Astrocyte of the cerebellum (primary cell): ENCODE measurements around the gene CDH4.

Experiments used
- DNase-seq: peaks from one replicate; pipeline ENCODE4 v3.0.0-alpha.2; 2011; ENCODE audit warnings: low read depth
- H3K4me3 ChIP-seq: 2 replicates; pipeline ENCODE4 v1.5.1; 2011; ENCODE audit warnings: mild to moderate bottlenecking, low read depth, low read length, moderate library complexity
- CTCF ChIP-seq: IDR thresholded peaks from 2 replicates; pipeline ENCODE4 v1.5.1; 2012; ENCODE audit warnings: low read length, low read depth, moderate library complexity, mild to moderate bottlenecking; ENCODE audit errors: missing control alignments
- in situ Hi-C: cut with HindIII; loops from 2 replicates; pipeline ENCODE4 v1.10.0; 2017; ENCODE audit warnings: low sequenced_read_pairs

Gene CDH4

GRCh38 chr20:61543931-61544745 lies 292.1 kb downstream of the CDH4 start:
- no peak for TF ChIP-seq CTCF
- no peak overlapping the region for H3K4me3 ChIP-seq
- no peak for DNase-seq
- in situ Hi-C loops, result no loop called here

DNA sequence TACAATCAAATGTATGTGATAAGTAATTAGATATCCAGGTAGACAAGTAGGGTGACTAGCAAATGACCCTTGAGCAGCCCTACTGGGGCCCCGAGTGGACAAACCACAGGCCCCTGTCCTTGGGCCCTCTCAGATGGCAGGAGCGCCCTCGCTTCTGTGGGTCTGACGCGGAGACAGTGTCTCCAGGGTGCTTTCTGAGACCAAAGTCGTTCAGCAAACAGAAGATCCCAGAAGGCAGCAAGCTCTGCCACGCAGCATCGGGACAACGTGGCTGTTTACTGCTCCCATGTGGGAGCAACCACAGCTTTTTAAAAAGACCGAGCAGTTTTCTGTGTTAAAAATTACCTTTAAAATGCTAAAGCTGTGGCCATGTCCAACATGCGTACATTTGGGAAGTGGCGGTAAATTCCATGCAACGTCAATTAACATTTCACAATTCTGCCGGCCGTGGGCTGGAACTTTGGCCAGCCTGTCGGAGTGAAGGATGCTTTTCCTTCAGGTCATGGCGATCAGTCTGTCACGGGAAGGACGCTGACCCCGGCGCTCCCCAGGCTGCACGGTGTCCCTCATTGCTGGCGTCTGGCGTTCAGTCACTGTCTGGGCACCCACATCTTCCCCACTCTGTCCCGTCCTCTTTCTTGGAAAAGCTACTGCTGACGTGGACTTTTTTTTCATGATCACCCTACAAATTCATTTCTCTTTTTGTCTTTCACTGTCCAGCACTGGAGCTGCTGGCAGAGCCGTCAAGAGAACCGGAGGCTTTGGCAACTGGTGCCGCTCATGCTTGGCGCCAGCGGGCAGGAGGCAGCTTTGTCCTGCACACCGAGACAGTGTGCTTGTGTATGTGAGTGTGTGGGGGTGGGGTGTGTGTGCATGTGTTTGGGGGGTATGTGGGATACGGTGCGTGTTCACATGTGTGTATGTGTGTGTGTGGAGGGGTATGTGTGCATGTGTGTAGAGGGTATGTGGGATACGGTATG lies 293.1 kb downstream of the CDH4 start:
- H3K4me3 ChIP-seq, result no peak overlapping the region
- no peak for DNase-seq
- no peak for TF ChIP-seq CTCF
- in situ Hi-C loops, result no loop called here

GRCh38 chr20:61546641-61547040 lies 294.6 kb downstream of the CDH4 start:
- no peak overlapping the region for H3K4me3 ChIP-seq
- no peak for TF ChIP-seq CTCF
- in situ Hi-C loops, result no loop called here
- no peak for DNase-seq

DNA sequence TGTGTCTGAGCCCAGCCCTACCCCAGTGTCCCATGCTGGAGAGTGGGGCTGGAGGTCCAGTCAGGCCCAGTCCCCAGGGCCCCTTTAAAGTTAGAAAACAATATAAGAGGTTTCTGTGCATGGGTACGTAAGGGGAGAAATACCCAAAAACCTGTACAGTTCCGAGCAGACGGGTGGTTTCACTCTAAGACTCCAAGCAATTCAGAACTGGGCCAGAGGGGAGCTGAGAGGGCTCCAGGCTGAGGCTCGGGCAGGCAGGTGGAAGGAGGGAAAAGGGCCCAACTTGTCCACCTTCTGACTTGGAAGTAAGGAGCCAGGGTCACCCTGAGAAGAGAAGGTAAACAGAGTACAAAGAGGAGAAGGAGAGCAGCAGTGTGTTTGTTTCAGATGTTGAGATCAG lies 296.0 kb downstream of the CDH4 start:
- TF ChIP-seq CTCF, result no peak
- no peak for DNase-seq
- no peak overlapping the region for H3K4me3 ChIP-seq
- in situ Hi-C loops, result no loop called here

- TF ChIP-seq CTCF, result no peak
- no peak overlapping the region for H3K4me3 ChIP-seq
- no peak for DNase-seq
- in situ Hi-C loops, result no loop called here
These were observed 297.8 kb downstream of the CDH4 start for GRCh38 chr20:61549865-61550264.

GRCh38 chr20:61551401-61551800 lies 299.3 kb downstream of the CDH4 start:
- no peak for DNase-seq
- no peak overlapping the region for H3K4me3 ChIP-seq
- in situ Hi-C loops, result no loop called here
- TF ChIP-seq CTCF, result no peak
